ENCODE results near the gene C17orf107.
"Not testable (repeated sequence)": the region's sequence is repeated elsewhere in the genome, so short reads cannot be mapped to it uniquely, and the experiment has no call there.

C17orf107 gene

GRCh38 chr17:4901108-4901647 lies 1.8 kb downstream of the C17orf107 start:
- no peak for DNase-seq

- DNase-seq, result peak; percentile 87
Observed at GRCh38 chr17:4901648-4902344, 2.5 kb downstream of the C17orf107 start.

GRCh38 chr17:4902540-4902939 lies 3.2 kb downstream of the C17orf107 start:
- DNase-seq, result no peak

GRCh38 chr17:4903051-4903818 lies 3.9 kb downstream of the C17orf107 start, which contains the start of gene CHRNE:
Gene CHRNE (minus strand): TSS chr17:4903098. CDS start chr17:4903063, 35 bp downstream.
- DNase-seq, result peak; percentile 79

- not testable (repeated sequence) for DNase-seq
Observed at GRCh38 chr17:4906642-4907041, 7.3 kb downstream of the C17orf107 start.

- DNase-seq, result peak; percentile 45
Observed at GRCh38 chr17:4908301-4908700, 9.0 kb downstream of the C17orf107 start.

- peak; percentile 94 for DNase-seq
Observed at GRCh38 chr17:4908711-4909496, 9.6 kb downstream of the C17orf107 start.

GRCh38 chr17:4913994-4914393 lies 14.7 kb downstream of the C17orf107 start:
- no peak for DNase-seq

GRCh38 chr17:4914551-4914950 lies 15.2 kb downstream of the C17orf107 start:
- DNase-seq, result not testable (repeated sequence)

GRCh38 chr17:4919511-4920047 lies 20.2 kb downstream of the C17orf107 start:
- DNase-seq, result no peak

GRCh38 chr17:4920351-4921048 lies 21.2 kb downstream of the C17orf107 start:
- DNase-seq, result no peak

GRCh38 chr17:4921320-4921719 lies 22.0 kb downstream of the C17orf107 start:
- DNase-seq, result no peak

- DNase-seq, result not testable (repeated sequence)
Observed at GRCh38 chr17:4926577-4927335, 27.4 kb downstream of the C17orf107 start.

- DNase-seq, result no peak
Observed at GRCh38 chr17:4928881-4929280, 29.5 kb downstream of the C17orf107 start.

- DNase-seq, result no peak
Observed at GRCh38 chr17:4931963-4932362, 32.6 kb downstream of the C17orf107 start, which contains the start of gene GP1BA. Gene GP1BA (plus strand): TSS chr17:4932277. CDS start chr17:4932605, 328 bp downstream.

- no peak for DNase-seq
Observed at GRCh38 chr17:4932756-4933155, 33.4 kb downstream of the C17orf107 start.

GRCh38 chr17:4933646-4934045 lies 34.3 kb downstream of the C17orf107 start:
- DNase-seq, result no peak

GRCh38 chr17:4934173-4934979 lies 35.0 kb downstream of the C17orf107 start:
- no peak for DNase-seq

GRCh38 chr17:4935650-4936049 lies 36.3 kb downstream of the C17orf107 start:
- DNase-seq, result no peak

GRCh38 chr17:4936436-4936835 lies 37.1 kb downstream of the C17orf107 start:
- no peak for DNase-seq
